B cell (primary cell): ENCODE results near the gene LRIG1. TPM values are rescaled to one million over a fixed set of nuclear protein-coding genes. Genes with fewer than 3 reads are reported as not detected.

Source experiments
- ATAC-seq: fragments of 200-7000 bp; cut with Tn5 transposase; one replicate; pipeline ENCODE4 v1.10.0; 2021; ENCODE audit warnings: low read depth, mild to moderate bottlenecking, moderate number of reproducible peaks, moderate library complexity
- CTCF ChIA-PET: fragments of 350-600 bp; sonication (Branson Sonifier 250); formaldehyde crosslinking; loops from one replicate; lab custom pipeline; 2021; ENCODE audit warnings: antibody characterized with exemption, inconsistent platforms; lab: Charles Lee
- POLR2A ChIA-PET: fragments of 350-600 bp; sonication (Branson Sonifier 250); formaldehyde crosslinking; loops from one replicate; lab custom pipeline; 2021; ENCODE audit warnings: antibody characterized with exemption; lab: Charles Lee
- DNase-seq: peaks from one replicate; pipeline ENCODE4 v3.0.0; 2013
- H2AFZ ChIP-seq: 2 replicates; pipeline ENCODE4 v1.6.1; 2012; ENCODE audit warnings: mild to moderate bottlenecking, low read depth, low read length; ENCODE audit not compliant: insufficient read depth, poor library complexity, severe bottlenecking
- H3K27ac ChIP-seq, 2 donors: 1 replicate in 1 of 2; 2 replicates in 1 of 2; pipeline ENCODE4 v1.5.1; 2012 to 2013; ENCODE audit warnings: low read length in 2 of 2, mild to moderate bottlenecking in 2 of 2, moderate library complexity in 1 of 2
- H3K27me3 ChIP-seq, 4 experiments: fragments of 200-600 bp in 1 of 4; sonication (generic) in 1 of 4; replicated peaks in 1 of 4; 1 replicate in 2 of 4; 2 replicates in 2 of 4; pipeline versions ENCODE4 v1.6.1 to v1.7.0; 2013 to 2016; ENCODE audit warnings: low read length in 3 of 4, mild to moderate bottlenecking in 2 of 4, mixed read lengths in 1 of 4, moderate library complexity in 1 of 4; ENCODE audit not compliant: insufficient read depth in 4 of 4, control insufficient read depth in 3 of 4; ENCODE audit errors: control extremely low read depth in 1 of 4
- H3K36me3 ChIP-seq, 2 experiments: replicated peaks in 1 of 2; 1 replicate in 1 of 2; 2 replicates in 1 of 2; pipeline versions ENCODE4 v1.6.1 to v1.7.1; 2013; ENCODE audit warnings: low read length in 1 of 2; ENCODE audit not compliant: insufficient read depth in 2 of 2, control insufficient read depth in 1 of 2; ENCODE audit errors: control extremely low read depth in 1 of 2, extremely low read depth in 1 of 2
- H3K4me1 ChIP-seq, 2 donors: fragments of 200-600 bp in 1 of 2; sonication (generic) in 1 of 2; 1 replicate in 1 of 2; 2 replicates in 1 of 2; pipeline versions ENCODE4 v1.5.1 to v1.6.1; 2013 to 2017; ENCODE audit warnings: low read length in 2 of 2; ENCODE audit not compliant: control insufficient read depth in 2 of 2, insufficient read depth in 2 of 2
- H3K4me2 ChIP-seq: replicated peaks from 2 replicates; pipeline ENCODE3; 2012; ENCODE audit warnings: mild to moderate bottlenecking, low read depth, low read length; ENCODE audit not compliant: poor library complexity, severe bottlenecking
- H3K4me3 ChIP-seq, 5 experiments: fragments of 200-600 bp in 1 of 5; sonication (generic) in 1 of 5; 1 replicate in 3 of 5; 2 replicates in 2 of 5; pipeline versions ENCODE4 v1.5.1 to v1.7.0; 2011 to 2016; ENCODE audit warnings: low read length in 4 of 5, mild to moderate bottlenecking in 4 of 5, low read depth in 2 of 5, control low read depth in 1 of 5, moderate library complexity in 1 of 5; ENCODE audit not compliant: insufficient read depth in 1 of 5; ENCODE audit errors: control extremely low read depth in 1 of 5, extremely low read depth in 1 of 5
- H3K79me2 ChIP-seq: fragments of 200-600 bp; sonication (generic); one replicate; pipeline ENCODE4 v1.6.0; 2016; ENCODE audit warnings: low read length; ENCODE audit not compliant: control insufficient read depth, insufficient read depth
- H3K9ac ChIP-seq: fragments of 200-600 bp; sonication (generic); 2 replicates; pipeline ENCODE4 v1.6.1; 2017; ENCODE audit warnings: mild to moderate bottlenecking, low read length, moderate library complexity
- H3K9me3 ChIP-seq, 3 donors: one replicate each; pipeline versions ENCODE4 v1.6.1 to v1.7.1; 2013; ENCODE audit warnings: low read length in 2 of 3; ENCODE audit not compliant: control insufficient read depth in 2 of 3, insufficient read depth in 1 of 3; ENCODE audit errors: control extremely low read depth in 1 of 3
- H4K20me1 ChIP-seq: 2 replicates; pipeline ENCODE4 v1.6.0; 2012; ENCODE audit warnings: mild to moderate bottlenecking, low read length; ENCODE audit not compliant: insufficient read depth, control insufficient read depth, poor library complexity, severe bottlenecking
- H3K27ac Mint-ChIP-seq: one replicate; pipeline ENCODE4 v1.8.0; 2021; ENCODE audit warnings: mixed read lengths
- H3K27me3 Mint-ChIP-seq: one replicate; pipeline ENCODE4 v1.8.0; 2021; ENCODE audit warnings: mixed read lengths
- H3K4me1 Mint-ChIP-seq: one replicate; pipeline ENCODE4 v1.8.0; 2021; ENCODE audit warnings: mixed read lengths
- H3K4me3 Mint-ChIP-seq: one replicate; pipeline ENCODE4 v1.8.0; 2021; ENCODE audit warnings: mixed read lengths
- H3K9me3 Mint-ChIP-seq: one replicate; pipeline ENCODE4 v1.8.0; 2022; ENCODE audit warnings: mixed read lengths; ENCODE audit not compliant: insufficient read depth
- CTCF ChIP-seq: fragments of 200-600 bp; IDR thresholded peaks from one replicate; pipeline ENCODE4 v1.8.0; 2022; ENCODE audit warnings: antibody characterized with exemption, mild to moderate bottlenecking
- EZH2 ChIP-seq: IDR thresholded peaks from 2 replicates; pipeline ENCODE4 v1.6.1; 2012; ENCODE audit warnings: borderline replicate concordance, low read depth, mild to moderate bottlenecking, moderate library complexity, low read length; ENCODE audit not compliant: insufficient read depth, poor library complexity, severe bottlenecking
- WGBS: methylation state at CpG from one replicate; pipeline ENCODE4 v1.1.5; 2013; ENCODE audit warnings: missing lambda C conversion rate; ENCODE audit not compliant: insufficient coverage; 5-methylcytosine and 5-hydroxymethylcytosine counted together
- intact Hi-C: fragments of 100-400 bp; cut with micrococcal nuclease; formaldehyde crosslinking; loops from one replicate; pipeline ENCODE4 v1.10.0; 2022
- polyA plus RNA-seq: library from polyadenylated mRNA; depleted of rRNA; stranded (reverse); fragments of >200 nt; gene quantifications from 2 replicates; pipeline ENCODE4 v1.2.3, GENCODE V29; 2012
- total RNA-seq, 2 donors: library from RNA; stranded (reverse); fragments of 120-200 nt in 1 of 2; gene quantifications; 1 replicate in 1 of 2; 2 replicates in 1 of 2; pipeline versions ENCODE4 v1.2.3 to v1.2.4, GENCODE V29; 2013 to 2022

The LRIG1 gene
- total and polyA plus RNA-seq, 2 donors (not counting 1 experiment from before 2014, with no cell fraction given) = 9.2 to 12.4 TPM

GRCh38 chr3:66498687-66499621, 1.9 kb downstream of the LRIG1 start:
- Mint-ChIP-seq H3K27me3 (peaks cover 43% of the 10 kb centered on the region), H3K4me3 (peak overlapping the region; percentile 94), H3K9me3 (no peaks in the 10 kb centered on the region), H3K27ac (no peak overlapping the region), H3K4me1 (peaks cover 27% of the 10 kb centered on the region)
- H3K9ac ChIP-seq = no peak overlapping the region
- WGBS = 23% methylated on average over 7 of the region's 14 CpGs
- no peak overlapping the region for H3K27ac ChIP-seq
- no peaks in the 10 kb centered on the region for H3K79me2 ChIP-seq
- TF ChIP-seq CTCF (no peak), EZH2 (no peak)
- ChIA-PET CTCF (no interaction called here), POLR2A (interaction anchor here (0.6 kb wide), 1 partner anchor 278 kb away, joined by 3 read pairs; the partner anchor contains the start of gene SLC25A26)
- DNase-seq = peak; percentile 30
- H3K9me3 ChIP-seq = peaks cover 0 to 1% (median 0%) of the 10 kb centered on the region in 3 donors
- peak overlapping the region in 3 of 5 experiments; percentile 8 to 64 (median 41) for H3K4me3 ChIP-seq
- no peaks in the 10 kb centered on the region for H3K36me3 ChIP-seq
- intact Hi-C loops = no loop called here
- no peak overlapping the region for H2AFZ ChIP-seq
- peaks cover 20 to 22% of the 10 kb centered on the region in 2 donors for H3K4me1 ChIP-seq
- H4K20me1 ChIP-seq = no peaks in the 10 kb centered on the region
- no peak for ATAC-seq
- H3K4me2 ChIP-seq = peak overlapping the region; percentile 98
- peaks cover 0 to 21% (median 18%) of the 10 kb centered on the region in 4 experiments for H3K27me3 ChIP-seq
